ENCODE results near the gene INPP5J.
"Not testable (repeated sequence)": the region's sequence is repeated elsewhere in the genome, so short reads cannot be mapped to it uniquely, and the experiment has no call there.

Gene INPP5J

DNA sequence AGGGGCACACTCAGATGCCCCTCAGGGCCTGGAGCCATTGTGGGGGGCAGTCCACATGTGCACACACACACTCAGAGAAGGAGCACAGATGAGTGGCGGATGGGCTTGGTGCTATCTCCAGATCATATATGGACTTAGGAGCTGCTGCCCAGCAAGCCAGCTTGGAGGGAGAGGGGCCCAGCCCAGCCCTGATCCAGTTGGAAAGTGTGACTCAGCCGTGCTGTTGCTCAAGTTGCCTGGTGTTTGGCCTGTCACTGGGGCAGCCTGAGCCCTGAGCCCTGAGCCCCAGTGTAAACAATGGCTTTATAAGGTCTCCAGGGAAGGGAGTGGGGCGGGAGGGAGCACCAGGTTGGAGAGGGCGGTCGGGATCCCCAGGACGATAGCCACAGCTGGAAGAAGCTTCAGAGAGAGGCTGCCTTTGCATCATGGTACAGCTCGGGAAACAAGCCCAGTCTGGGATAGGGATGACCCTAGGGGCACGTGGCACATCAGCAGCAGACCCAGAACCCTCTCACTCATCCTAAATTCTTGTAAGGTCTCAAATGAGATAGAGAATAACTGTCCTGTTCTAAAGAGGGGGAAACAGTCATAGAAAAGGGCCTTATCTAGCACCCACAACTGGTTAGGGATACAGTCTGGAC lies 20.2 kb upstream of the INPP5J start:
- DNase-seq = peak; percentile 23 to 52
- TF ChIP-seq POLR2A (IDR thresholded peaks at IDR 0.05; ENCODE audit: low read length) (no peak), GATA1 (IDR thresholded peaks at IDR 0.05; ENCODE audit: low read depth, low read length) (no peak)

DNA sequence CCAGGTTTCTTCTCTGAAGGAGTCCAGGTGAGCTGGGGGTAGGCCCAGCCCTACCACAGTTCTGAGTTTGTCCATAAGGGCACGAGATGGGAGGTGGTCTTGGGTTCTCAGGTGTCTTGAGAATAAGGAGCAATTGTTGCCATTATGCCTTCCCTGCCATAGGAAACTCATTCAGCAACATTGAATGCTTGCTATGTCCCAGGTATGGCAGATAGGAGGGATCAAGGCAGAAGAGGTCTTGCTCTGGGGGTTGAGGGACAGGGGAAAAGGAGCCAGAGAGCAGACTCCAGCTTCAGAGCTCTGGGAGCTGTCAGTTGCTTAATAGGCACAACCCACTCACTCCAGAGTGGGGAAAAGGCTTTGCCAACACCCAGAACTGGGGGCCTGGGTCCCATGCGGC lies 19.7 kb upstream of the INPP5J start:
- DNase-seq = no peak
- no peak for TF ChIP-seq GATA1 (IDR thresholded peaks at IDR 0.05; ENCODE audit: low read depth, low read length)
- no peak for TF ChIP-seq POLR2A (IDR thresholded peaks at IDR 0.05; ENCODE audit: low read length)

DNA sequence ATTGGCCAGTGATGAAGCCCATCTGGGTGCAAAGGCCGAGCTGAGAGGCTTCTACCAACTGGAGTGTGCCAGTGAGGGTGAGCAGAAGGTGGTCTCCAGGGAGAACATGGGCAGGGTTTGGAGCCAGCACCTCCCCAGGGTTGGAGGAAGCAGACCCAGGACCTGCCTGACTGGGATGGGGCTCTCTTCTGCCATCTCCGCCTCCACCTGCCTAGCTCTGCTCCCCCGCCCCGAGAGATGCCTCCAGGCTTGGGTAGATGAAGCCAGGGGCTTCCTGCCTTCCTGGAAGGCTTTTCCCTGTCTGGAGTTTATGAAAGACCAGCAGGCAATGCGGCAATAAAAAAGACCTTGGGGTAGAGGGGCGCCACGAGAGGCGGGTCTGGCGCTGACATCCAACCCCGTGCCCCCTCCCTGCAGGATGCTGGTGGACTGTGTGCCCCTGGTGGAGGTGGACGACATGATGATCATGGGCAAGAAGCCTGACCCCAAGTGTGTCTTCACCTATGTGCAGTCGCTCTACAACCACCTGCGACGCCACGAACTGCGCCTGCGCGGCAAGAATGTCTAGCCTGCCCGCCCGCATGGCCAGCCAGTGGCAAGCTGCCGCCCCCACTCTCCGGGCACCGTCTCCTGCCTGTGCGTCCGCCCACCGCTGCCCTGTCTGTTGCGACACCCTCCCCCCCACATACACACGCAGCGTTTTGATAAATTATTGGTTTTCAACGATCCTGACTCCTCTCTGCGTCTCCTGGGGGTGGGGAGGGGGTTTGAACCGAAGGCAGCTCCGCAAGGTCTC lies 18.7 kb upstream of the INPP5J start:
- DNase-seq = no peak
- TF ChIP-seq POLR2A (IDR thresholded peaks at IDR 0.05; ENCODE audit: low read length) (no peak), GATA1 (IDR thresholded peaks at IDR 0.05; ENCODE audit: low read depth, low read length) (no peak)

DNA sequence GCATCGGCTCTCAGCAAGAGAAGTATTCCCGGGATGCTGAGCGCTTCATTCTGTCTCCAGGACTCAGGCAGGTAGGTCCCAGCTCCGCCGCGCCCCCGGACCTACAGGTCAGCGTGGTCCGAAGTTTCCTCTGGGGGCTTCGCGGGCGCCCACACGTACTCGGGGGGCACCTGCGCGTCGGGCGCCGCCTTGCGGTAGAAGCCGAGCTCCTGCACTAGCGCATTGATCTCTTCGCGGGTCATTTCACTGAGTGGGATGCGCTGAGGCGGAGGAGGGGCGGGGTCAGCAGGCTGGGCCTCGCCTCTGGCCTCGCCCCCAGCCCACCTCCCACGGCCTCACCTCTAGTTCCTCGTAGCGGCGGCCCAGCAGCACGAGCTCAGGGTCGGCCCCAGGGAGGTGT lies 17.9 kb upstream of the INPP5J start:
- TF ChIP-seq GATA1 (IDR thresholded peaks at IDR 0.05; ENCODE audit: low read depth, low read length) (no peak), POLR2A (IDR thresholded peaks at IDR 0.05; ENCODE audit: low read length) (no peak)
- DNase-seq = peak; percentile 55 to 64

DNA sequence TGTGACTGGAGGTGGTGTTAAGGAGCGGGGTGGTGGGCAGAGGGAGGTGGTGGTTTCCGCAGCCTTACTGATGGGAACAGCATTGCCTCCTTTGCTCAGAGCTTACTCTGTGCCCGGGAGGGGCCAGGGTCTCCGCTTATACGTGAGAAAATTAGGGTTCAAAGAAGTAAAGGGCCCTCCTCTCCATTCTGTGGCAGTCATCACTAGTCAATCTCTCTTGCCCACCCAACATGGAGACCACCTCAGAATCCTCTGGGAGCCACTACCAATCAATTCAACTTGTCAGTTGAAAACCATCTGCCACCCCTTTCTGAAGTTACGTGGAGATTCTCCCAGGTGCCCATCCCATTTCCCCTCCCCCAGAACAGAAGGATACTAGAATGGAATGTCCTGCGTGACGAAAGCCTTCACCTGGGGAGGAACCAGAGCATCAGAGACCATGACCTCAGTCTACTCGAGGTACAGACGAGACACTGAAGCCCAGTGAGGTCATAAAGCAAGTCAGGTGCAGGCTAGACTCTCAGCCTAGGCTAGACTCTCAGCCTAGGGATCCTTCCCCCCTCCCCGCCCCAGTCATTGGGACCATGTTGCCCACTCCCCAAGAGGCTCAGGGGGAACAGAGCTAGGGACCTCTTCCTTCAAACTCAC lies 17.4 kb upstream of the INPP5J start:
- TF ChIP-seq POLR2A (IDR thresholded peaks at IDR 0.05; ENCODE audit: low read length) = no peak

DNA sequence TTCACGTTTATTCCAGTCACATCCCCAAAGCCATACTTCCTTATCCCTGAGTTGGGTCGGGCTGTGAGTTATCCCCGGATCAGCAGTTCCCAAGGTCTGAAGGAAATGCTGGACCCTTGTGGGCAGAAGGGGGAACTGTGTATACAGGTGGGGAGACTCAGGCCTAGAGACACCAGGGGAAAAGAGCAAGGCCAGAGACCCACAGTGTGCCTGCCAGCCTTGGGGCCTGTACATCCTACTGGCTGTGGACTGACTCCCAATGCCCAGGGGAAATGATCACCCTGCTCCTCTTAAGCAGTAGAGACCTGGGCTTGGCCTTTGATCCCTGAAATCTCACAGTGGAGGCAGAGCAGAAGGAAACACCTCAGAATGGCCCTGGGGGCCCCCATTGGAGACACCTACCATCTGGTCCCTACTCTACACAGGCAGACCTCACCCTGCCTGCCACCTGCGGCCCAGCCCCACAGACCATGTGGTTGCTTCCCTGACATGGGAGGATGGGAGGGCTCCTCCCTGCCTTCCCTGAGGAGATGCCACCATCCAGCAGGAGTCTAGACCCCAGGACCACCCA lies 16.7 kb upstream of the INPP5J start:
- TF ChIP-seq POLR2A (IDR thresholded peaks at IDR 0.05; ENCODE audit: low read length) (no peak), GATA1 (IDR thresholded peaks at IDR 0.05; ENCODE audit: low read depth, low read length) (no peak)
- DNase-seq = no peak

More for the DNA sequence above, 17.4 kb upstream of the INPP5J start:
- no peak for DNase-seq

DNA sequence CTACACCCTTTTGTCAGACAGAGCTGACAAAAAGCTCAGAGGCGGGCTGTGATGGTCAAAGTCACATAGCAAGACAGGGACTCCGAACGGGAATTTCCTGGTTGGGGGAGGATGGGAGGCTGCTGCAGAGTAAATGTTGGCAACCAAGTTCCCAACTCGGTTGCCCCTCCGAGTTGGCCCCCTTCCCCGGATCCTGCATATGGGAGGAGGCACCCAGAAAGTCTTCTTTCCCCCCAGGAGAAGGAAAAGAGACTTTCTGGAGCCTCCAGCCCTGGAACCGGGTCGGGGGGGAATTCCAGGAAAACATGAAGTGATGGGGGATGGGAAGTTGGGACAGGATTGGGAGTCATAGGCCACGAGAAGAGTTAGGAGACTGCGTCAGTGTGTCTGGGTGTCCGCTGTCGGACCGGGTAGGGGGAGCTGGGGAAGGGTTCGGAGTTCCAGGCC lies 16.0 kb upstream of the INPP5J start:
- no peak for TF ChIP-seq GATA1 (IDR thresholded peaks at IDR 0.05; ENCODE audit: low read depth, low read length)
- TF ChIP-seq POLR2A (IDR thresholded peaks at IDR 0.05; ENCODE audit: low read length) = no peak
- DNase-seq = no peak

DNA sequence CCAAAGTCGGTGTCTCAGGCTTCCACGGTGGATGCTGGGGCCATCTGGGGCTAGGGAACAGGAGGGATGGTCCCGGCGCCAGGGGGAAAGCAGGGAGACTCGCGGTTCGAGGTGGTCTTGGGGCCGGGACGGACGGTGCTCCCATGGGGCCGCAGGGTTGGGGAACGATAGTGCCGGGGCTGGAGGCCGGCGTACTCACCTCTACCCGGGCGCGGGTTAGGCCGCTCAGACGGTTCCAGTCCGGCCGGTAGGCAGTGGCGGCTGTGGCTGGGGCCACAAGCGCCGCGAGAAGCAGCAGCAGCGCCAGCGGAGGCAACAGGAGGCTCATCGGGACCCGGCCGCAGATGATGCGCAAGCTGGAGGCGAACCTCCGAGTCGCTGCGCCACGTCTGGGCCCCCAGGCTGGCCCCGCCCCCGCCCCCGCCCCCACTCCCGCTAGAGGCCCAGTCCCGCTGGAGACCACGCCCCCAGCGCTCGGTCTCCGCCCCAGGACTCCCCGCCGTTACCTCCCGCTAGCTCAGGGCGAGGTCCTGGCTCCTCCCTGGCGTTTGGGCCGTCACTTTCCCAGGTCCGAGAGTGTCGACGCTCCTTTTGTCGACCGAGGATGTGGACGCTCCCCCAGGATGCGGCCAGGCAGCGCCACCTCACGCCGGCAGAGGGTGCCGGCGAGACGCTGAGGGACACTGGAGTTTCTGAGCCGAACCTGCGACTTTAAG lies 15.4 kb upstream of the INPP5J start, which contains the start of gene SELENOM:
SELENOM (minus strand) TSS at position 391 of the 716 bp plus-strand sequence; CDS start at position 328, 63 bp downstream.
- peak; percentile 93 to 96 for DNase-seq
- TF ChIP-seq GATA1 (IDR thresholded peaks at IDR 0.05; ENCODE audit: low read depth, low read length) = no peak
- no peak for TF ChIP-seq POLR2A (IDR thresholded peaks at IDR 0.05; ENCODE audit: low read length)

DNA sequence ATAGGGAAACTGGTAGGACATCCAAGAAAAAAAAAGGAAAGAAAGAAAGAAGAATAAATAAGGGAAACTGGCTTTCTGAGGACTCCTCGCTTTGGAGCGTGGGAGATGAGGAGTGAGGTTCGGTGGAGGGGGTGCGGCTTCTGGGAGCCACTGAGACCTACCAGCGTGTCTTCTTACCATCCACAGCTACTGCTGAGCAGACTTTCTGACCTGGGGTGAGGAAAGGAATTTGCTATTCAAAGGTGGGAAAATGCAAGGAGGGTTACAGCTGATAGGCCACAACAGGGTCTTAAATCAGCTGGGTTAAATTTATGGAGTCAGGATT lies 14.9 kb upstream of the INPP5J start:
- DNase-seq = no peak
- no peak for TF ChIP-seq POLR2A (IDR thresholded peaks at IDR 0.05; ENCODE audit: low read length)
- TF ChIP-seq GATA1 (IDR thresholded peaks at IDR 0.05; ENCODE audit: low read depth, low read length) = no peak

DNA sequence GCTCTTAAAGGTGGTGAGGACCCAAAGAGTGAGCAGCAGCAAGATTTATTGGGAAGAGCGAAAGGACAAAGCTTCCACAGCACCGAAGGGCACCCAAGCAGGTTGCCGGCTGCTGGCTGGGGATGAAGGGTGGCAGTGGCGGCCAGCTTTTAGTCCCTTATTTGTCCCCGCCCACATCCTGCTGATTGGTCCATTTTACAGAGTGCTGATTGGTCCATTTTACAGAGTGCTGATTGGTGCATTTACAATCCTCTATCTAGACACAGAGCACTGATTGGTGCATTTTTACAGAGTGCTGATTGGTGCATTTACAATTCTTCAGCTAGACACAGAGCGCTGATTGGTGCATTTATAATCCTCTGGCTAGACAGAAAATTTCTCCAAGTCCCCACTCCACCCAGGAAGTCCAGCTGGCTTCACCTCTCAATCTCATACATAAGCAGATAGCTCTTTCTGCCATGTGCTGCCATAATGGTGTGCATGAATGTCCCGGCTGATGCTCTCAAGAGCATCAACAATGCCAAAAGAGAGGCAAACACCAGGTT lies 10.1 kb upstream of the INPP5J start:
- DNase-seq = not testable (repeated sequence)

DNA sequence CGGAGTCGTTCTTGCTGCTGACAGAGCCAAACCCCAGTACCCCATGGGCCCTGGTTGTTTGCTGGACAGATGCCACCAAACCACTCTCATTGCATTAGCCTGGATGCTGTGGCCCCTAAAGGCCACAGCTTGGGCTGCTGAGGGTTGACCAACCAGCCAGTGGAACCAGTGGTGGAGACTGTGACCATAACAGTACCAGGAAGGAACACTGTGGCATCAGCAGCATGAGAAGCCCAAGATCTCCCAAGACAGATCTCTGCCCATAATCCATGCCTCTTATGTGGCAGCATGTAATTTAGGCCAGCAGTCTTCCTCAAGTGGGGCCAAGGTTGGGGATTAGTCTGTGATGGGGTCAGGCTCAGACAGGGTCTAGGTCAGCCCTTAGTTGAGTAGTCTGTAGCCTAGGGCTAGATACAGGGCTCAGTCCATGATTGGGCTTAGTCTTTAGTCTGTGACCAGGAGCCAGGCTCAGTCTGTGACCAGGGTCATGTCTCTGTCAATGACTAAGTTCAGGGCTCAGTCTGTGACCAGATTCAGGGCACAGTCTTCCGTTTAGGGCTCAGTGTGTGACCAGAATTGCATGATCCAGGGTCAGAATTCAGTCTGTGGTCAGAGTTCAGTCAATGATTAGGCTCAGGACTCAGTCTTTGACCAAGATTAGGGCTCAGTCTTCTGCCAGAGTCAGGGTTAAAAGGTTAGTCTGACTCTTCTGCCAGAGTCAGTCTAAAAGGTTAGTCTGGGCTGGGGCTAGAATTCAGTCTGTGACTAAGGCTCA lies 4.5 kb upstream of the INPP5J start:
- no peak for DNase-seq
- TF ChIP-seq GATA1 (IDR thresholded peaks at IDR 0.05; ENCODE audit: low read depth, low read length) (no peak), POLR2A (IDR thresholded peaks at IDR 0.05; ENCODE audit: low read length) (no peak)

DNA sequence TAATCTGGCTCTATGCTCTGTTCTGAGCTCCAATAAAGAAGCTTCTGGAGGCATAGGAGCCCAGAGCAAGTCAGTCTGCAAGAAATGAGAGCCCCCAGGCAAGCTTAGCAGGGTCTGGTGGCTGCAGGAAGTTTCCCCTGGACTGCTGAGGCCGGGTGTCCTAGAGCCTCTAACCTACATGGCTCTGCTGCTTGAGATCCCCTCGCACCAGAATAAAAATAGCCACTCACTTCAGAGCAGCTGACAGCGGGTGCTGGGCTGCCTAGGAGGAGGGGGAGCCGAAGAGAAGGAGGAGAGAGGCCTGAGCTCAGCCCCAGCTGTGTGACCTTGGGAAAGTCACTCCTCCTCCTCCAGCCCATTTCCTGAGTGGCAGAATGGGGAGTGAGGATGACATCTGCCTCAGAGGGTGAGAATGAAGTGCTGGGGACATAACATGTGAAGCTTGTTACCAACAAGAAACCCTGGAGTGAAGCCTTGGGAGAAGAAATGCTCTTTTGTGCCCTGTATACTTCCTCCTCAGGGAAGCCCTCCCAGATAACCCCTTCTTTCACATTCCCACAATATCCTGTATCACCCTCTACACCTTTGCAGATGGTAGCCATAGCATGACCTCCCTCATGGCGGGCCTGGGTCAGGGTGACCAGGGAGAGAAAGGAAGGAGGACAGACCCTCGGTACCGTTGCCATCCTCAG lies 3.6 kb upstream of the INPP5J start:
- TF ChIP-seq POLR2A (IDR thresholded peaks at IDR 0.05; ENCODE audit: low read length) (no peak), GATA1 (IDR thresholded peaks at IDR 0.05; ENCODE audit: low read depth, low read length) (no peak)
- no peak for DNase-seq

All from erythroblast (primary cell).